Inflammatory macrophage (primary cell): ENCODE results near the gene INO80D.

ENCODE experiments used
- DNase-seq, 2 donors: peaks; one replicate each; pipeline ENCODE4 v3.0.0-alpha.2; 2020 to 2022

INO80D gene

GRCh38 chr2:205976120-205976814 lies 109.7 kb downstream of the INO80D start:
- DNase-seq, result no peak

DNA sequence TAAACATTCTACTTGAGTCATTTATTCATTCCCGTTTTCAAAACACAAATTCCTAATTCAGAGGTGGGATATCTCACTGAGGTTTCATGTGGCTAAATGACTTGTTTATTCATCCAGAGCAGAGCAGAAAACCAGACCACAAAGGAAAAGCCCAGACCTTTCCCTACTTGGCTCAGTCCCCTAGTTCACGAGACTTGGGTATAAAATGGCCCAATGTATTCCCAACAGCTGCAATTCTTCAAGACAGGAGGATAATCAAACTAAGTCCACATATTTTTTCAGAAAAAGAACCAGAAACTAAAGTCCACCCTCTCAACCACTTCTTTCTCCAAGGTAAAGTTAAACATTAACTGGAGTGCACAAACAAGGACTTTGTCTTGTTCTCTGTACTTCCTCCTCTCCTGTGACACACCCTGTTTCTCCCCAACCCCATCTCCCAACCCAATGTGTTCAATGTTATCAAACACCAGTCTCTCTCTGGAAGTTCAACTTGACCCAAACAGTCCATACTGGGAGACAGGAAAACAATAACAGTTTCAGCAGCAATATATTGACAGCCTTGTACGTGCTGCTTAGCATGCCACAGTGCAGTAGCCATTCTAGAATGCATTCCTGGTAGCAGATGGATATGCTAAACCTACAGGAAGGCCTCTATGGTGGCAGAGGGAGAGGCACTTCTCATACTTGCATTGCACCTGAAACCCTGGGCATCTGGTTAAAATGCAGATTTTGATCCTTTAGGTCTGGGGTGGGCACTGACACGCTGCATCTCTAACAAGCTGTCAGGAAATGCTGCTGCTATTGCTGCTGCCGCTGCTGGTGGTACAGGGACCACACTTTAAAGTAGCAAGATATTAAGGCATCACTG lies 110.7 kb downstream of the INO80D start:
- DNase-seq, result no peak

GRCh38 chr2:205972113-205972512 lies 113.9 kb downstream of the INO80D start:
- DNase-seq, result no peak

- DNase-seq, result no peak
Measured at GRCh38 chr2:205970348-205970747, 115.6 kb downstream of the INO80D start.

GRCh38 chr2:205969584-205969983 lies 116.4 kb downstream of the INO80D start:
- no peak for DNase-seq

DNA sequence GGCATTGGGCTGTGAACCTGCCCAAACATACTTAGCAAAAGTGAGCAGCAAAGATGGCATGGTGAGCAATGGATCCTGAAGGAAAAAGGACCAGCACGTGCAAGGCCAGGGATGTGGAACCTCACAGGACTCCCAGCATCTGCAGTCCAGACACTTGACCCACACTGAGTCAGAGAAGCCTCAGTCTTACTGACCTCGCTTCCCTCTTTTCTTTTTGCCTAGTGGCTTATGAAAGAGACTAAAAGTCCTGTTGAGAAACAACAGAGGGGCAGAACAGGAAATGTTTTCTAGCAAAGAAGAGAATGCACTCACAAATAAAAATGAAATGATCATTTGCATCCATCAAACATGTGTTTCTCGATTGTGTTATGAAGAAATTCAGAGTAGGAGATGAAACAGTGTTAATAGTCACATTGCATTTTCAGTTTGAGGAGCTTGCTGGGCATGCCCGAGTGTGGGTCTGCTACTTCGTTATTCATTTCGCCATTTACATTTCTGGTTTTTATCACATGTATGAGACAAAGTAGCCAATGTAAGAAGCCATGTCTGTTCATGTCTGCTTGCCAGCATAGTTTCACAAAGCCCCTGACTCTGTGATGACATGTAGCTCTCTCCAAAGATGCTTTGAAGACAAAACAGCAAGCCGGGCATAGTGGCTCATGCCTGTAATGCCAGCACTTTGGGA lies 118.4 kb downstream of the INO80D start:
- DNase-seq, result peak; percentile 85 to 88

DNA sequence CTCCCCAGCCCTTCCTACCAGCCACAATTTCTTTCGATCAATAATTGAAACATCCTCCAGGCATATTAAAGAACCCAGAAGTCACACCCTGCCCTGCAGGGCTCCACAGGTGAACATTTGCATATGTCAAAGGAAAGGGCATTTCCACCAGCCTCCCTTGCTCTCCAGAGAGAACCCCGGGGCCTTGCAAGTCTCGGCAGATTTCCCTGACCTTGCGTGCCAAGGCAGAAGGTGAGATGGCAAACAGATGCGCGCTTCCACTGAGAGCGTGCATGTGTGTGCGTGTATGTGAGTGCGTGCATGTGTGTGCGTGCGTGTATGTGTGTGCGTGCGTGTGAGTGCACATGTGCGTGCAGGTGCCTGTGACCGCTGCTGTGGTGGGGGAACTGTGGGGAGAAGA lies 120.3 kb downstream of the INO80D start:
- DNase-seq, result no peak

GRCh38 chr2:205964111-205964761 lies 121.7 kb downstream of the INO80D start:
- no peak for DNase-seq

DNA sequence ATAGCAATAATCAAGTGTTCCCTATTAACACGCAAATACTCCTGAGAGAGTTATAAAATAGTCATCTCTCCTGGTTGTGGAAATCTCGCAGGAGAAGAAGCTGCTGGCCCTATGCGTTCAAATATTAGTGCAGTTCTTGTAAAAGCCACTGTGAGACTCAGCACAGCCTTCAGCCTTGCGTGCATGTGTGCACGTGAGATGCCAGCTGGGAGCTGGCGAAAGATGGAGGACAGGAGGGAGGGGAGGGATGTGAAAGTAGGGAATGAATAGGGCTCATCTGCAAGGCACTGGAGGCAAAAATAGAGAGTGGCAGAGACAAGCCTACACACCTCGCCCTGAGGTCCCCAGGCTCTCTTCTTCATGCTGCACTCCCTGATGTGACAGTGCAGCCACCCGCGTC lies 126.5 kb downstream of the INO80D start:
- no peak for DNase-seq

DNA sequence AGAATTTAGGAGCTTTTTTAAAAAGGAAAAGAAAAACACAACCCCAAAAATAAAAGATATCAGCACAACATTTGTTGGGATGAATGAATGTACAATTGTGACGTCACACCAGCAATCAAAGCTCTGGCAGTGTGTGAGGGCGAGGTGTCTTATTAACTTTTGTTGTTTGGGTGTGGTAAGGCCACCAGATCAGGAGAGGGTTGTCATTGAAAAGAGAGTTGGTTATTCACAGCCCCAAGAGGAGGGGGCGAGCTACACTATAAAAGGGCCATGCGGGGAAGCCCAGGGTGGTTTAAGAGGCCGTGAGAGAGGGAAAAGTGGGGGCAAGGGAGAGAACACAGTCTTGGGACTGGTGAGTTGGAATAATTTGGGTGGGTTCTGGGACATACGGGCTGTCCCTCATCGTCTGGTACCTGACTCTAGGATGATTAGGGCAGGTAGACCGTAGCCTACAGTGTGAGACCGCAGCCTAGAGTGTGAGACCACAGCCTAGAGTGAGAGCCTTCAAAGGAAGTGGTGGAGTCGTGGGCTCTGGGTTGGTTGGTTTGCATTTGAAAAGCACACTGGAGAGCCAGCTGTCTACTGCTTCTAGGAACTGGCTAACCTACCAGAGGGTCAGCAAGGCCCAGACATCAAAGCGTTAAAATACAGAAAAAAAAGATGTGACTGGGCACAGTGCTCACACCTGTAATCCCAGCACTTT lies 128.4 kb downstream of the INO80D start:
- DNase-seq, result no peak

GRCh38 chr2:205954707-205955106 lies 131.3 kb downstream of the INO80D start:
- DNase-seq, result no peak

GRCh38 chr2:205952282-205952681 lies 133.7 kb downstream of the INO80D start:
- DNase-seq, result no peak

DNA sequence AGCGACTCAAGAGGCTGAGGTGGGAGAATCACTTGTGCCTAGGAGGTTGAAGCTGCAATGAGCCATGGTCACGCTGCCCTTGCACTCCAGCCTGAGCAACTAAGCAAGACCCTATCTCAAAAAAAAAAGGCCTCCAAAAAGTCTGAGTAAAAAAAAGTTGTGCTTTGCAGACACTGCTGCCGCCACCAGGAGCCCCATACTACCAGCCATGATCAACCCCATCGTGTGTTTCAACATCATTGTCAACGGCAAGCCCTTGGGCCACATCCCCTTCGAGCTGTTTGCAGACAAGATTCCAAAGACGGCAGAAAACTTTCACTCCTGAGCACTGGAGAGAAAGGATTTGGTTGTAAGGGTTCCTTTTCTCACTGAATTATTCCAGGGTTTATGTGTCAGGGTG lies 137.1 kb downstream of the INO80D start:
- DNase-seq, result no peak

DNA sequence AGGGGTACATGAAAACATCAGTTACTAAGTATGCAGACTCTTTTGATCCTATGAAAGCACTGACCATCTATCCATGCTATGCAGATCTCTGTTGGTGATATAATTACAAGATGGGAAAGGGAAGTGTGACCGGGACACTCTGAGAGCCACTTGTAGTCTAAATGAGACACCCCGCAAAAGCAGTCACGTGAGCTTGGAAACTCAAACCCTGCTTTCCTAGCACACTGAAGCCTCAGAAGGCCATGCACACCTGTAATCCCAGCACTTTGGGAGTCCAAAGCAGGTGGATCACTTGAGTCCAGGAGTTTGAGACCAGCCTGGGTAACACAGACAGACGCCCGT lies 137.5 kb downstream of the INO80D start:
- DNase-seq, result no peak

GRCh38 chr2:205947621-205948495 lies 138.1 kb downstream of the INO80D start:
- DNase-seq, result peak; percentile 56 to 58

GRCh38 chr2:205946226-205946625 lies 139.7 kb downstream of the INO80D start:
- DNase-seq, result no peak
